Activated CD4-positive, alpha-beta T cell treated with anti-CD3 and anti-CD28 coated beads, Interleukin-2, amount 50 U/mL, for 48 hours (primary cell): ENCODE measurements around the gene STOML3.

ENCODE experiments used
- DNase-seq, 2 experiments: peaks; one replicate each; pipeline ENCODE4 v3.0.0-alpha.2; 2020

STOML3 gene

DNA sequence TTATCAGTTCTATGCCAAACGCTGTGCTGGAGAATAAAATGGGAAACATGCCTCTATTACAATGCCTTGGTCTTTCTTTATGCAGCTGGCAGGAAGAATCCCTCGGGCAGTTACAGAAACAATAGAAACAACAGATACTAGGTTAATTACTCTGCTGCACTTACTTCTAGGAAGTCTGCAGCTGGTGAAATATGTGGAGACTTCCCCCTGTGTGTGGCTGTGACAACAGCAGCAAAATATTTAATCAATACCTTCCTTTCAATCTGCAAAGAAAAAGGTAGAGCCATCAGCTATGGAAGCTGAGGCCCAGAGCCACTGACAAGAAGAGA, 9.9 kb downstream of the STOML3 start:
- no peak for DNase-seq

DNA sequence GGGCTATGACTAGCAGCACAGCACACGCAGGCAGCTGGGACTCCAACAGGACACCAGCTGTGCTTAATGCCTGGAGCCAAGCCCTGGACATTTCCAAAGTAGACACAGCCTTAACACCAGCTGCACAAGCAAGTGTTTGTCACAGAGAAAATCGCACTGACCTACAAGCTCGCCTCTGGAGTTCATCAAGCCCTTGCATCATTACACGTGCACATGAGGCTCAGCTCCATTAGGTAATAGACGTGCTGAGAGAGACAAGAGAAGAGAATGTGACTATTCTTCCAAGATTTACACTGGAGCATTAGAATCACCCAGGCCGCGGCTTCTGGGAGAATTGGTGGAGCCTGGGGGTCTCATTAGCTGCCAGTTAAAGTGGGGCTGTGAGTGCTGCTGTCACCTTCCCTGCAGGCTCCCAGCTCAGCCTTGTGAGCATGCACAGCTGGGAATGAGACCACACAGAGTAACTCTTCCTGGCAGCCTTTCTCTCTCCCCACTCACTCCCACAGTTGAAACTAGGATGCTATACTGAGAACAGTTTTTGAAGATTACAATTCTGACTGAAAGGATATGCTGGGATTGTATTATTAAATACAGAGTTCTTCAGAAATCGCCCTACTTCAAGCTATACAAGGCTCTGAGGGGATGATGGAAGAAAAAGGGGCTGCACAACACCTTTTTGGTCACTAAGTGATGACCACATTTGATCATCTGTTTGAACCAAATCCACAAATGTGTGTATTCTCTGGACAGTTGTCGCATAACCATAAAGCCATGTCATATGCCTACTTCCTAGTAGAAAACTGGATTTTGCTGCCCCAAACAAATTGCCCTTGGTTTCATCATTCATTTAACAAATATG, 10.5 kb downstream of the STOML3 start:
- DNase-seq: no peak

DNA sequence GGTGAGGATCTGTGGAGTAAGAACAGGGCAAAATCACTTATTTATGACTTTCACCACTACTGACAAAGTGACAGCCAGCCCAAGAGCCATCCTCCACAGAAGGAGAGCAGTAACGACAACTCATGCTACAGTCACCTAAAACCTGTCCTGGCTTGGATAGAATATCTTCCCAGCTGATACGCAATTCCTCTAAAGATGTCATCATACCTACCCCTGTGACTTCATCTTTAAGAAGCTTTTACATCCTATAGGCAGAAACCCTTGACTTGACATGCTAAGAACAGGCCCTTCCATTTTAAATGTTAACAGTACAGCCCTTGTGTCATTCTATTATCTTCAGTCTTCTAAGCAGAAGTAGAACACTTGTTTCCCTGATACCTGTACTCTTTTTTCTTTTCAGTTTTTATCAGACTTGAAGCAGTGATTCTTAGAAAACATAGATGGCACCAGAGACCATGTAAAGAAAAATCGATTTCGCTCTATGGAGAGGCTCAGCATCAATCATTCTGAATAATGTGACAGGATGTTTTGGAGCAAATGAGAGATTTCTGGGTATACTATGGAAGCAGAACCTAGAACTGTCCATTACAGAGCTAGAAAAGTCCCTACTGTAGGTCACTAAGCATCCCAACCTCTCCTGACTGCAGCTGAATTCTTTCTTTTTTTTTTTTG, 20.1 kb downstream of the STOML3 start:
- no peak for DNase-seq

DNA sequence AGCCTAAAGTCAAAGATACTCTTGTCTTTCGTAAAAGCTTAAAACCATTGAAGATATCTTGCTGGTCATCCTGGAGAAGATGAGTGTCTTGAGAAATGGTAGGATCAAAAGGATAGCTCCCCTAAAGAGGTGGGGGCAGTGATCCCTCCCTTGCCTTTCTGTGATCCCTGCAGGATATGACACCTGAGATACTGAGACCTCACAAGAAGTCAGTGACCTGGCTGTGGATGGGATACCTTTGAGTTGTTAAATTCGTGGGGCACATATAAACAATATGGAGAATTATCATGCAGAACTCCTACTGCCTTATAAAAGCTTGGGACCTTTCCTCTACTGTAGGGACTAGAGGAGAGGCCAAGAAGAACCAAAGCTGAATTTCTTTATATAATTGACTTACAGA, 21.4 kb downstream of the STOML3 start:
- DNase-seq: no peak

DNA sequence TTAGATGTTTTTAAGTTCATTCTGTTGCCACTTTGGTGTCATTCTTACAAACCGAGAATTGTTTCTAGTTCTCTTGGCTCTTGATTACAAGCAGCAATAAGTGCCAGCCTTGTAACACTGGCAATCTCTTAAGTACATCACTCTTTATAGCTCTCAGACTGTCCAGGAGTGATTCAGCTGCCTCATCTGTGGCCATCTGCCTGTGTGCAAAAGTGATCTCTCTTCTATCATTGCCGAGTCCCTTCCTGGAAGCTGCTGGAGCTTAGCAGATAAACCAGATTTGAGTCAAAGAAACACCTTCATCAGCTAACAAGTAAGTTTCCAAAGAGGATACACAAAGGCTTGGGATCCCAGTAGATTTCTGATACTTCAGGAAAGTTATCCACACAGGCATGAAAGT, 23.2 kb downstream of the STOML3 start:
- DNase-seq: no peak

DNA sequence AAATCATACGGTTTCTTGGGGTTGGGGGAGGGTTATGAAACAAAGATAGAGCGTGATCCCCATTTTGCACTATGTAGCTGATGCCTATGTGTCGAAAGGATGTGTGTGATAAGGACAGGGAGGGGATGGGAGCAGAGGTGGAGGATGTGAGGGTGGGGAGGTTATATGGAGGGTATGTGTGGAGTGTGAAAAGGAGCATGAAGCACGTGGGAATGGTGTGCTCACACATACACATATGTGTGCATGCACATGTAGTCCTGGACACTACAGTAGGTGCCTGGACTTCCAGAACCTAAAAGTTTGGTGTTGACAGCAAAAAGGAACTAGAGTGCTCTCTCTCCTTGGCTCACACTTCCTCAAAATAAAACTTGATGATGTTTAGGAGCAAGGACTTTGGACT, 25.4 kb downstream of the STOML3 start:
- no peak for DNase-seq

DNA sequence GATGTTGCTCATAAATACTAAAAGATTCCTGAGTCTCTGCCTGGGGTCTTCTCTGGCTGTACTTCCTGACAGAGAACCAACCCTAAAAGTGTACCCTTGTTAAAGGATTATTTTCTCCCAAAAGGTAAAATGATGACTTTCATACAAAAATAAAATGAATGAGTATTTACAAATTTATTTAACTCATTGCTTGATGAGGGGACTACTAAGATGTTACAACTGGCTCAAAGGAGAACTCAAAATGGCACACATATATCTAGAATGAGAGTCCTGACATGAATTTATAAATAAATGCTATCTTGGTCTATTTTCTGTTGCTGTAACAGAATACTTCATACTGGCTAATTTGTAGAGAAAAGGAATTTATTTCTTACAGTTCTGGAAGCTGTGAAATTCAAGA, 30.5 kb downstream of the STOML3 start:
- DNase-seq: no peak

DNA sequence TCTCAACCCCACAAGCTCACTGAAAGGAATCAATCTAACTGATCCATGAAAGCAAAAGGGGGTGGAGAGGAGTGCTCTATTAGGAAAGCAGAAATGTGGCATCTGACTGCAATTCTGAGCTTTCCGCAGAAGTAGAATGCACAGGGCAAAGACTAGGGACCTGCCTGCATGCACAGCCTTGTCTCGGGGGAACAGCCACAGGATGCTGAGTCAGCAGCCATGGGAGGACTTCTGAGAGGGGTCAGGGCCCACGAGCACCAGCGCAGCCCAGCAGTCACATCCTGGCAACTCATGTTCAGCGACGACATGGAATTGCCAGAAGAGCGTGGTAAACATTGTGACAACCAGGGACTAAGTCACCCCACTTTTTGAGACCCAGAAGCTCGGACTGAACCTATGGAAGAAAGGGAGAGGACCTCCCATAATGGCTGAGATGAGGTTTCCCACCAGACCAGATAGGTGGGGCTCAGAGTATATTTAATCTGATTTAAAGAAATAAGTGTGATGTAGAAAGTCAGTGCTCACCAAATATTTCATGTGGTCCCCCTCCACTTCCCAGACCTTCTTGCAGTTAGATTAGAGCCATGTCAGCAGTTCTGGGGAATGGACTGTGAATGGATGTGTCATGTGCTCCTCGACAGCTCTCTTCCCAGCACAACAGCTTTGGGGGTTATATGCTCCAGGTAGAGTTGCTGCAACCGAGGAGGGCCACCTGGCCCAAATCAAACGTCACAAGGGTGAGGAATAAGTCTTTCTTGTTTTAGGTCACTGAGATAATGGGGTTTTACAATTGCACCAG, 32.6 kb downstream of the STOML3 start:
- DNase-seq: no peak

DNA sequence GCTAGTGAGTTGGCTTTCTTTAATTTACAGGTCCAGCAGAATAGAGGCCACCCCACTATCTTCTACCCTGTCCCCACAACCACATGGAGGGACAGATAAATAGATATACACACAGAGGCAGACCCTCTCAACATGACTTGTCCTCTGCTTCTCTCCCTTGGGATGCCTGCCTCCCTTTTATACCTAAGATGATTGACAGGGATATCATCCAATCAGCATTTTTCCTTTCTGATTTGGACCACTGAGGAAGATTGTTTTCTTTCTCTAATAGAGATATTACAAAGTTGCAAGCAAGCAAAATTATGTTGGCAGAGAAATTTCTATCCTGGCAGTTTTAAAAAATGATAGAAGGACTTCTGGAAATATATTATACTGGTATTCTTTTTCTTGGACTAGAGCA, 35.8 kb downstream of the STOML3 start:
- no peak for DNase-seq

DNA sequence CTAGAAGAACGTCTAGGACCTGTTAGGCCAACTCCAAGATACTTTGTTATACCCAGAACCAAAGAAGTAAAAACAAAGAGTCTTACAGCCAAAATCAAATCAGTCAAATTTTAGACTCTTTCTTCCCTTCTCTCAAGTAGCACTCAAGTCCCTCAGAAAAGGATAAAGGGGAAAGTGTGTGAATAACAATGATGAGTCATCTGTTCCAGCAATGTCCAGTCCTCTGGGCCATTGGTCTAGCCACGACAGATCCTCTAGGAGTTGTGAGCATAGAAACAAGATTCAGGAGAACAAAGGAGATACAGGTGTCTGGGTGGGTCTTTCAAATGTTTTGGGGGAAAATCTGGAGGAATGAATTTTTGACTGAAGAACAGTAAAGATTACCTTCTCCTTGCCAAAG, 36.3 kb downstream of the STOML3 start:
- DNase-seq: no peak

DNA sequence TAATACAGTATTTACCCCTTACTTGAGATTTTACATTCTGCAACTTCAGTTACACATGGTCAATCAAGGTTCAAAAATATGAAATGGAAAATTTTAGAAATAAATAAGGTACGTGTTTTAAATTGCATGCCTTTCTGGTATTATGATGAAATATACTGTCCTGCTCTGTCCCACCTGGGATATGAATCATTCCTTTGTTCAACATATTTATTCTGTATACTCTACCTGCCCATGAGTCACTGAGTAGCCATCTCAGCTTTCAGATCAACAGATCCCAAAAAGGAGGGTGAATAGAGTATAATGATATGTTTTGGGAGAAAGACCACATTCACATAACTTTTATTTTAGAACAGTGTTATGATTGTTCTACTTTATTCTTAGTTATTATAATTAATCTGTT, 37.8 kb downstream of the STOML3 start:
- DNase-seq: no peak

DNA sequence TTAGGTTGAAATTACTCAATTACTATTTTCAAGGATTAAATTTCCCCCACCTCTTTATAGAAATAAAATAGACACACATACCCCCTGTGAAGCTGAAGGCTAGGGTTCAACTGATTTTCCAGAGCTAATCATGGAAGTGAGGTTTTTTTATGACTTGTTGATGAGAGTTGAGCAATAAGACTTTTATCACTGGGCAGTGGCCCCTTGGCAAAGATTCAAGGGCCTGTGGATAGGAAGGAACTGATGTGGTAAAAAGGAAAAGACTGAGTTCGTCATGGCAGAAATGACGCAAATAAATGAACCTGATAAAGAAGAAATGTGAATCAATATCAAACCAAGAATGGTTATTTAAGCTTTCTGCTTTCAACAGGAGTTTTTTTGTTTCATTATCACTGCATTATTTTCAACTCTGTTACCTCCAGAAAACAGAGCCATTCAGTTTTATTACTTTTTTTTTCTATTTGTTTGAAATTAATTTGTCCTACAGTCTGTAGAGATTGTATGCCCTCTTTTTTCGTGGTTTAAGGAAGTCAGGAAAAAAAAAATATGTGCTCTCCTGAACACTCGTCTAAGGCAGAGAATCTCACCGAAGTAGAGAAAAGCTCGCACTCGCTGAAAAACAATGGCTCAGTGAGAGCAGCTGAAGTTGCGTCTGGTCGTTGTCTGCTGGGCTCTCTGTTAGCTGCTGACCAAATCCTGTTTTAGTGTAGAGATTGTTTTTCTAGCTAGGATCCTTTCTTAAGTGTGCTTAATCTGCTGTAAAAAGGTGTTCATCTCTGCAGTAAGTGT, 38.9 kb downstream of the STOML3 start:
- DNase-seq: peak in 1 of 2 experiments; percentile 6

DNA sequence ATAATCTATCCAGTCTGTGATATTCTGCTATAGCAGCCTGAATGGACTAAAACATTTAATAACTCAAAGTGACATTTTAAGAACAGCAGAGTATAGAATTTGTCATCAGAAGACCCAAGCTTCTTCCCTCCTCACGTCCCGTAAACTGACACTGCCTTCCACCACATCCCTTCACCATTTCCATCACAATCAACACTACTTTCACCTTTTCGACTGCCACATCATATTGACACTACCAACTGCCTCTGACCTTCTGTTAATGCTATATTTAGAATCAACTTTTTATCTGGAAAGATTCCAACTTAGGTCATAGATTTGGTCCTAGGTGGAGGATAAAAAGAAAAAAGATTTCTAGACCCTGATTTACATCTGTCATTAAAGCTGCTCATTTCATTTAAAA, 39.6 kb downstream of the STOML3 start:
- no peak for DNase-seq

DNA sequence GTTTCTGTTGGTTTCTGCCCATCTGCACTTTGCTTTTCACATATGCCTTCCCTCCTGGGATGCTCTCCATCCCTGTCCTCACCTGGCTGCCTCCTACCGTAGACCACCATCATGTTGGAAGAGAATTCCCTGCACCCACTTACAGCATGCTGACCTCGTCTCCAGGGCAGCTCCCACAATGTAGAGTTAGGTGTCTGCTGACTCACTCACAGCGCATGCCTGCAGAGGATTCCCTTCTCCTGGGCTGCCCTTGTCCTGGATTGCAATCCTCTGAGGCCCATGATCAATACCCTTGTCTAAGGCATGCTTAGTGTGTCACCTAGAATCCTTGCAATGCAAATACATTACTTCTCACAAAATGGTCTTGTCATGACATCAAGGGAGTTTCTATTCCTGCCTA, 43.6 kb downstream of the STOML3 start:
- DNase-seq: no peak

DNA sequence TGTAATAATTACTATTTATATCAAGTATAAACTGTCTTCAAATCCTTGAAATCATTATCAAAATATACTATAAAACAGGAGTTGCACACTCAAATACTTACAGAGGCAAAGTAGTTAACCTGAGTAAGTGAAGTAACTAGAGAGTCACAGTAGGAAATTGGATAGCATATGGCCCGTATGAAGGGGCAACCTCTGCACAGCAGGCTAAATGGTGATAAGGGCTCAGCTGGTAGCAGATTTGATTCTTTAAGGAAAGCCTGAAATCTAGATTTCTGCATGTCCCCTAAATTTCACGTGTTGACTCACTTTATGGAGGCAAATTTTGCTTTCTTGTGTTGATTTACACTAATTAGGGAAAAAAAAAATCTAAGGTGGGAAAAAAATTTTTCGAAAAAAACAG, 46.4 kb downstream of the STOML3 start:
- DNase-seq: no peak

DNA sequence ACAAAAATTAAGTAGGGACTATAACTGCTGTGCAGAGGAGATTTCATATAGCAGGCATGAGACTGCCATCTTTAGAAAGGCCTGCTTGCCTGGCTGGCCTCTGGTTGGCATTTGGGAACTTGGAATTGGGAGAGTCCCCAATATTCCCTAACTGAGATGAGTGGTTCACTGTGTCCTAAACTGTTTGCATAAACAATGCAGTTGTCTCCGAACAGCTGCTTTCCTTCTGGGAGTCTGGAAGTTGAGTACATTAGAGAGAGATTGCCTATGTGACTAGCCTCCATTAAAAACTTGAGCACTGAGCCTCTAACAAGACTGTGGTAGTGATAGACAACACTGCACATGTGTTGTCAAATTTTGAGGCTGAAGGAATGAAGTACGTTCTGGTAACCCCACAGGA, 47.4 kb downstream of the STOML3 start:
- no peak for DNase-seq

DNA sequence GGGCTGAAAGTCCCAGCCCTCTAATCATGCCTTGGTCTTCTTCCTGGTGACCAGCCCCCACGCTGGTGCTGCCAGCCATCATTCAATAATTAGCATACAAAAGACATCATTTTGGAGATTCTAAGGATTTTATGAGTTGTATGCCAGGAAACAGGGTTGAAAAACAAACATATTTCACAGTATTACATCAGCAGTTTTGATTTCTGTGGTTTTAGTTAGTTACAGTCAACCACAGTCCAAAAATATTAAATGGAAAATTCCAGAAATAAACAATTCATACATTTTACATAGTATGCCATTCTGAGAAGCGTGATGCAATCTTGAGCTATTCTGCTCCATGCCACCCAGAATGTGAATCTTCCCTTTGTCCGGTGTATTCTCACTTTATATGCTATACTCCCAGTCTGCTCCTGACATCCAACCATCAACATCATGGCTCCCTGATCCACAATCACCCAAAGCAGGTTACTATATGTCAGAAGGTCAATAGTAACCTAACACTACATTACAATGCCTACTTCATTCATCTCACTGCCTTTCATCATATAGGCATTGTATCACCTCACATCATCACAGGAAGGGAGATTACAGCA, 49.2 kb downstream of the STOML3 start:
- DNase-seq: no peak

DNA sequence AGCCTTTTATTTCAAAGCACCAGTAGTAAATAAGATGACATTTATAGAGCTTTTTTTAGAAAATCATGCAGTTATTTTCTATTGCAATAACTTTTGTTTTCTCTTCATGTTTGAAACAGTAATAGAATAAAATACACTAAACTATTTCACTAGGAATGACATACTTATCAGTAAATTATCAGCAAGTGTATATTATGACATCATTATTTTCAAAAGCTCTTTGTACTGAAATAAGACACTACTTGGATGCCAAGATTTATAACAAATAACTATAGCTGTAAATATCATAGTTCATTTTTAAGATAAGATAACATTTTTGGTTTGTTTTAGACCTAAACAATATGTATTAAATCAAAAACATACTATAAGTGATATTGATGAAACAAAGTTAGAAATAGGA, 56.8 kb downstream of the STOML3 start:
- DNase-seq: no peak

DNA sequence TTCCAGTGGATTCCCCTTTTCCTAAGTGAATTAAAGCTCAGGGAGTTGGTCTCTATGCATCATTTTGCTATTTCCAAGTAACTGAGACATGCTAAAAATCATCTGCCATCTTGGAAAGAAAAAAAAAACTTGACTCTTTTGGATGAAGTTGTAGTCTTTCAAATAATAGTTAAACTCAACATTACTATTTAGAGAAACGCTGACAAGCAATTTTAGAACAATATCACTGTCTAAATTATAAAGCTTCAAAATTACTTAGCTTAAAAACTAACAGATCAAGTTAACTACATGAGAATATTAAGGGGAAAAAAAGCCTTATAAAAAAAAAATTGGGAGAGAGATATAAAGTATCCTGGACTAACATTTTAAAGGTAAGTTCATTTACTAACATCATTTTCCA, 68.5 kb downstream of the STOML3 start:
- no peak for DNase-seq

DNA sequence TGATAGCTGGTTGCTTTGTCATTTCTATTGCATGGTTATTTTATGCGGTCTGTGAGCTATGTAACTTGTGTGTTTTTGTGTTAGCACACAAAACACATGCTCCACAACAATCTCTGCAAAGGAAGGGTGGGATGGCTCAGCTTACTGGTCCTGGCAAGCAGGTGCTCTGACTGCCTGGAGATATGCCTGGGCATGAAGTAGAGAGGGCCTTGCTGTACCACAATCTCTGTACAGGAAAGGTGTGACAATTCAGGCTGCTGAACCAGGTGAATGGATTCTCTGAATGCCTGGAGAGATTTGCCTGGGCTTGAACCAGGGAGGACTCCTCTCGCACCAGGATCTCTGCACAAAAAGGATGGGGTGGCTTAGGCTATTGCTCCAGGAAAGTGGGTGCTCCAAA, 69.5 kb downstream of the STOML3 start:
- no peak for DNase-seq
